DLD1 (cell line): ENCODE measurements around the gene RFX7.
"Not testable (repeated sequence)": the region's sequence is repeated elsewhere in the genome, so short reads cannot be mapped to it uniquely, and the experiment has no call there.

Source experiments
- in situ Hi-C: cut with HindIII; loops from 2 replicates; pipeline ENCODE4 v1.10.0; 2017; ENCODE audit warnings: low sequenced_read_pairs

RFX7 gene

DNA sequence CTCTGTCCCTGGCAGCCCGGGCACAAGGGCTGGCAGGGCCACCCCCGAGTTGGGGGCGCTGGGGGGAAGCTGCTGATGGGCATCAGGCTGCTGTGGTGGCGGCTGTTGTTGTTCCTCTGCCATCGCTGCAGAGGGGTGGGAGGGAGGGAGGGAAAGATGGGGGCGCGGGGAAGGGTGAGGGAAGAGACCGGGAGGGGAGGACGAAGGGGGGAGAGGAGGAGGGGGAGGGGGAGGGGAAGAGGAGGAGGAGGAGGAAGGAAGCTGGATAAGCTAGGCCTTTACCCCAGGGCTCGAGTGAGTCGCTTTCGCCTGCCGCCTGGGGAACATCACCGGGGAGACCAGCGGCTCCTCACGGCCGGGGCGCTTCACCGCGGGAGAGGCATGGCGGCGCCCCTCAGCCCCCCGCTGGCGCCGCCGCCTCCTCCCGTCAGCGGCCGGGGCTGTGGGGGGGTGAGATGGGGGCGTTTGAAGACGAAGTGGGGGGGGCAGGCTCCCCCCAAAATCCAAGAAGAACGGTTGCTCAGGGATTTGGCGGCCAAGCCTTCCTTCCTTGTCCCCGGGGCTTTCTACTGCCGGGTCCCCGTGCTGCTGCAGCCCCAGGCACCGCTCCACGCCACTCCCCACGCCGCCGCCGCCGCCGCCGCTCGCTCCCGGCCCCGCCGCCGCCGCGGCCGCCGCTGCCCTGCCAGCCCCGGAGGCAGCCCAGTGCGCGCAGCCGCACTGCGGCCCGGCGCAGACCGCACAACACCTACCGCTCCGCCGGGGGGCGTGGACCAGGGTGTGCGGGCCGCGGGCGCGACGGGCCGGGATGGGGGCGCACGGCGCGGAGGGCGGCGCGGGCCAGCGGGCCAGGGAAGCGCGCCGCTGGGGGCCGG, at the start of gene RFX7:
Gene RFX7, minus strand, starts transcription at position 717 of the 875 bp plus-strand sequence. Its CDS starts 594 bp downstream, at position 123.
- in situ Hi-C loops = no loop called here

DNA sequence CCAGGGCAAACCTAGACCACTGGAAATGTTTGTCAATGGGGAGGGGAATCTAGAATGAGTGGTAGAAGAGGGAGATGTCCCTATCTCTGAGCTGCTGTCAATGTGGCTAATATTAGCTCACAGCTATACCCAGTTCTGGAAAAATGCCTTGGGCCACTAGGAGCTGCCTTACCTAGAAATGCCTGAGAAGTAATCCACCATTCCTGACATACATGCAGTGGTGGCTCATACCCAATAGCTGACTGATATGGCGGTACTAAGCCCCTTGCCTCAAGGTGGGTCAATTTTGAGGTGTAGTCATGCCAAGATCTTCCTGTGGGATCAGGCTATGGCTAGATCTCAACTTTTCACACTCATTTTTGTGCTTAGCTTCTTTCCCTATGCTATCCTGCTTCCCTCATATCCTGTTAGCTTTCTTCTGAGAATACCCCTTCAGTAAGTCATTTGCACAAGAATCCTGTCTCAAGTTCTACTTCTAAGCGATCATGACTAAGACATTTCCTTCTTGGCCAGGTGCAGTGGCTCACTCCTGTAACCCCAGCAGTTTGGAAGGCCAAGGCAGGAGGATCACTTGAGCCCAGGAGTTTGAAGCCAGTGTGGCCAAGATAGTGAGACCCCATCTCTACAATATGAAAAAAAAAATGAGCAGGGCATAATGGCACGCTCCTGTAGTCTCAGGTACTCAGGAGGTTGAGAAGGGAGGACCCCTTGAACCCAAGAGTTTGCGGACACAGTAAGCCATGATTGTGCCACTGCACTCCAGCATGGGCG, 49.1 kb upstream of the RFX7 start:
- in situ Hi-C loops = no loop called here

DNA sequence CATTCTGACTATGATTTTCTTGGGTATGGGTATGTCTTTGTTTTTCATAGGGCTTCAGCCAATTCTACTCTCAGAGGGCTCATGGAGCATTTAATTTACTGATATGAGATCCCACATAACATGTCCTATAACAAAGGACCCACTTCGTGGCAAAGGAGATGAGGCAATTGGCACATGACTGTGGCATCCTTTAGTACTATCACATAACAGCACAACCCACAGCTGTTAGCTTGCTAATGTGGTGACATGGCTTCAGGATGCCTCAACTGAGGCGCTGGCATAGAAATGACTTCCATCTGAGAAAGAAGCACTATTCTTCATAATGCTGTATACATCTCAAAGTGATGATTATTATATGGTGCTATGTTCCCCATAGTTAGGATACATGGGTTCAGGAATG, 48.1 kb upstream of the RFX7 start:
- in situ Hi-C loops = no loop called here

DNA sequence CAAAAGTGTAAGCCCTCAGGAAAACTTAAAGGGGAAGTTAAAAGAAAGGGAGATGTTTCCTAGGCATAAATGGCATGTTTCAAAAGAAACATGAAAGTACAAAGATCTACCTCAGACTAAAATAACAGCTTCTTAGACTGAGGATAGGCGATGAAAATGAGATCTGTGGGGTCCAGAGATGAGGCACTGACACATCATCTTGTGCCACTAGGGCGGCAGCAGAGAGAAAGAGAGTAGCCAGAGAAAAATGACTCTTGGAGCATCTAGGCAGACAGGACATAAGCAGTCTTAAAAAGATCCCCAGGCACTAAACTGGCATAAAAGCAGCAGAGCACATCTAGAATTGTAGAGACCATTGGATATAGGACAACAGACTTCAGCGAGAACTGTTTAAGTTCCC, 42.5 kb upstream of the RFX7 start:
- in situ Hi-C loops = no loop called here

DNA sequence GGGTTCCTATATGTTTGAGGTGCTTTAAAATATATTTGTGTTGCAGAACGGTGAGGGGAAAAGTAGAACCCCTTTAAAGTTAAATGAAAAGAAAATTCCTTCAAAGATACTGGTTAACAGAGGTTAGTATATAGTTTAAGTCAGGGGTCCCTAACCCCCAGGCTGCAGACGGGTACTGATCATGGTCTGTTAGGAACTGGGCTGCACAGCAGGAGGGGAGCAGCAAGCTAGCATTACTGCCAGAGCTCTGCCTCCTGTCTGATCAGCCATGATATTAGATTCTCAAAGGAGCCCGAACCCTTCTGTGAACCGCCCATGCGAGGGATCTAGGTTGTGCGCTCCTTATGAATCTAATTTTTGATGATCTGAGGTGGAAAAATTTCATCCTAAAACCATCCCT, 37.5 kb upstream of the RFX7 start:
- in situ Hi-C loops = no loop called here

DNA sequence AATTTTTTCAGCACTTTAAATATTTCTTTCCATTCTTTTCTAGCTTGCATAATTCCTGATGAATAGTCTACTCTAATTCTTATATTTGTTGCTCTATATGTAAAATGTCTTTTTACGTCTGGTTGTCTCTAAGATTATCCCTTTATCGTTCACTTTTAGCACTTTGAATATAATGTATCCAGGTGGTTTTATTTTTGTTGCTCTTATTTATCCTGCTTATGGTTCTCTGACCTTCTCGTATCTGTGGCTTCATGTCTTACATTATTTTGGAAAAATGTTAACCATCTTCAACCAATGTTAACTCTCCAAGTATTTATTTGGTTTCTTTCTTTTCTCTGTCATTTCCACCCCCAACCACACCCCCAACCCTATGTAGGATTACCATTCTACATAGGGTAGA, 30.0 kb upstream of the RFX7 start:
- in situ Hi-C loops = no loop called here

DNA sequence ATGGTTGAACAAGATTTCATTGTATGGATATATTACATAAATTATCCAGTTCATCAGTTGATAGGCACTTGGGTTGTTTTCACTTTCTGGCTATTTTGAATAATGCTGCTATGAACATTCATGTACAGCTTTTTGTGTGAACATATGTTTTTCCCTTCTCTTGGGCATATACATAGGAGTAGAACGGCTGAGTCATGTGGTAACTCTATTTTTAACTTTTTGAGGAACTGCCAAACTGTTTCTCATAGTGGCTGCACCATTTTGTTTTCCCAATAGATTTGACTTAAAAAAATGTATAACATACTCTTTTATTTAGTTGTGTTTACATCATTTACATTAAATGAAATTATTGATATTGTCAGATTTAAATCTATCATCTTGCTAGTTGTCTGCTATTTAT, 28.8 kb upstream of the RFX7 start:
- in situ Hi-C loops = no loop called here

DNA sequence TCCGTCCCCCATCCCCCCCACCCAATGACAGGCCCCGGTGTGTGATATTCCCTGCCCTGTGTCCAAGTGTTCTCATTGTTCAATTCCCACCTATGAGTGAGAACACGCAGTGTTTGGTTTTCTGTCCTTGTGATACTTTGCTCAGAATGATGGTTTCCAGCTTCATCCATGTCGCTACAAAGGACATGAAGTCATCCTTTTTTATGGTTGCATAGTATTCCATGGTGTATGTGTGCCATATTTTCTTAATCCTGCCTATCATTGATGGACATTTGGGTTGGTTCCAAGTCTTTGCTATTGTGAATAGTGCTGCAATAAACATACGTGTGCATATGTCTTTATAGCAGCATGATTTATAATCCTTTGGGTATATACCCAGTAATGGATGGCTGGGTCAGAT, 22.8 kb upstream of the RFX7 start:
- in situ Hi-C loops = not testable (repeated sequence)

DNA sequence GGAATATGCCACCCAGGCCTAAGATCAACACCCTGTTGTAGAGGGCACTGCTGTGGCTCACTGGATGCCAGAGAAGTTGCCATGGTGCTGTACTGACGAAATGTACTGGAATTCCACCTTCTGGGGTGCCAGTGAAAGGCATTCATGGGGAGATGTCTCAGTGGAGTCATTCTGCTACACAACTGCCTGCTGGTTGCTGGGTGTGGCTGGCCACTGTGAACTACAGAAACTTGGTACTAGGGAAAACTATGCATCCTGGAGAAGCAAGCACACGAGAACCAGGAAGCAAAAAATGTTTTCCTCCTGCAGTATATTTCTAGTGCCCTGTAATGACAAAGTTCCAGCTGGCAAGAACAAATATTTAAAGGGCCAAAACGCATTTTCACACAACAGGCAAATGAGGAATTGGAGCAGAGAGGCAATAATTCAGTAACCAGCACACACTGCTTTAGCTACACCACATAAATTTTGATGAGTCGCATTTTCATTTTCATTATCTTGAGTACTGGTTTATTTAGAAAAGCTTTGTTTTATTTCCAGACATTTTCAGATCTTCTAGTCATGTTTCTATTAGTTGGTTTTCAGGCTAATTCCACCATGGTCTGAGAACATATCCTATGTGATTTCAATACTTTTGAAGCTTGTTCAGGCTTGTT, 18.3 kb upstream of the RFX7 start:
- in situ Hi-C loops = no loop called here

DNA sequence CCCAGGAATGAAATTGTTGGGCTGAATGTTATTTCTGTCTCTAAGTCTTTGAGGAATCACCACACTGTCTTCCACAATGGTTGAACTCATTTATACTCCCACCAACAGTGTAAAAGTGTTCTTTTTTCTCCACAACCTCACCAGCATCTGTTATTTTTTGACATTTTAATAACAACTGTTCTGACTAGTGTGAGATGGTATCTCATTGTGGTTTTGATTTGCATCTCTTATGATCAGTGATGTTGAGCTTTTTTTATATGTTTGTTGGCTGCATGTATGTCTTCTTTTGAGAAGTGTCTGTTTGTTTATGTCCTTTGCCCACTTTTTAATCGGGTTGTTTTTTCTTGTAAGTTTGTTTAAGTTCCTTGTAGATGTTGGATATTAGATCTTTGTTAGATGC, 13.6 kb upstream of the RFX7 start:
- in situ Hi-C loops = not testable (repeated sequence)

DNA sequence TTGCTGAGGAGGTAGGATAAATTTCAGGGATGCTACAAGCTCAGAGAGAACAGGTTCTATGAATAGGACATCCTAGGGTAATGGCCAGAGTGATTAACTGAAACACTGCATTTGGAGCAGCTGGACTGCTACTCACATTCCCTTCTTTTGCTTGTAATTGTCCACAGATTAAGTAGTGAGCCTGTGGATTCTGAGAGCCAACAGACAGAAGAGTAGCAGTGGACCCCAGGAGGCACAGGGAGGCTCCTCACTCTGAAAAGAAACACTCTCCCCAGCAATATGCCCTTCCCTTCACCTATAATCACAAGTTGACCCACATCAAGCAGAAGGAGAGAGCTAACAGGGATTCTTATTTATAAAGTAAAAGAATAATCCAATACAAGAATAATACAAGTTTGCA, 10.6 kb upstream of the RFX7 start:
- in situ Hi-C loops = no loop called here

DNA sequence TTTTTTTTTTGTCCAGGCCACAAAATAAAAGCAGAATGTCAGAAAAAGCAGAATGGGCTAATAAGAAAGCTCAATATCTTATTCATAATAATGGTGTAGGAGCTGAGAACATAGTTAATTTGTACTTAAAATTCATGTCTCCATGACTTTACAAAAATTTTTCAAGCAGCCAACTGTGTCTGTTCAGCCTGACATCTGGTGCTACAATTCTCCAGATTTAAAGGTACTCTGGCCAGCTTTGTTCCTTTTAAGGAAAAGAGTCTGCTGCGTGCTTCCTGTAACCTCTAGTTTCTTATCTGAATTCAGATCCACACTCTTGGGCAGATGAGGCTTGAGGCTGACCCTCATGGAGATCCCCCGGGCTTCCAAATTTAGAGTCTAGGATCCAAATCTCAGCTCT, 8.7 kb upstream of the RFX7 start:
- in situ Hi-C loops = no loop called here

DNA sequence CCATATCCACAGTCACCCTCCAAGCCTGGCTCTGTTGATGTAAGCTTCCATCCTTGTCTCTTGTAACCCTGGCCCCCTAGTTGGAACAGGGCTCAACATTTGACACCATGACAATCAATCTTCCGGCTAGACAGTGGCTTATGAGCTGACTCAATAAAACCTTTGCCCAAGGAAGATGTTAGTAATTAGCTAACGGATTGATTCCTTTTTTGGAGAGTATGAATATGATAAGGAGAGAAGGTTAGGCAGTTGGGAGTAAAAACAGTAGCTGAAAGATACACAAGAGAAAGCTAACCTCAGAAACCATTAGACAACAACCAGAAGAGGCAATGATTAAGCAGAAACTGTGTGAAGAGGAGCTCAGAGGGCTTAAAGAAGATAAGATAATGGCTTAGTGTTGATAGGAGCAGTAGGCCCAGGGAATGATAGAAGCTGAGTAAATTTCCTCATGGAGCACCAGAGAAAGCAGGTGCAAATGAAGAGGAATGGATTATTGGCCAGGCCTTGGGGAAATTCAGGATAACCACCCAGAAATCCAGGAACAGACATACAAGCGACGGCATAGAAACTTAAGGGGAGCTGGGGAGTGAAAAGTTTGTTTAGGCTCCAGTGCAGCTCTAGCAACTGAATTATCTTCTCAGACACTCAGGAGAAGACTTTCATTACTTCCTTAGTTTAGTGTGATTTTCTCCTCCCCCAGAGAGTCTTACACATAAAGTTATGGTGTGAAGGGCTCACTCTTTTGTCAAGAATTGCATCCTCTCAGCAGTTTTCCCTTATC, 7.8 kb upstream of the RFX7 start:
- in situ Hi-C loops = no loop called here

DNA sequence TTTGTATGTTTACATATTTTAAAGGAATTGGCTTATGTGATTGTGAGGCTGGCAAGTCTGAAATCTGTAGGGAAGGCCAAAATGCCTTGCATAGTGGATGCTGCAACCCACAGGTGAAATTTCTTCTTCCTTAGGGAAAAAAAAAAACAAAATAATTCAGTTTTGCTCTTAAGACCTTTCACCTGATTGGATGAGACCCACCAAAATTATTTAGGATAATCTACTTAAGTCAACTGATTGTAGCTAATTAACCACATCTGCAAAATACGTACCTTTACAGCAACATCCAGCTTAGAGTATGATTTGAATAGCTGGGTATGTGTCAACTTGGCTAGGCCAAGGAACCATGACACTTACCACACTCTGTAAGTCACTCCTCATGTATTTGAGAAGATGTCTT, 6.9 kb upstream of the RFX7 start:
- in situ Hi-C loops = no loop called here

DNA sequence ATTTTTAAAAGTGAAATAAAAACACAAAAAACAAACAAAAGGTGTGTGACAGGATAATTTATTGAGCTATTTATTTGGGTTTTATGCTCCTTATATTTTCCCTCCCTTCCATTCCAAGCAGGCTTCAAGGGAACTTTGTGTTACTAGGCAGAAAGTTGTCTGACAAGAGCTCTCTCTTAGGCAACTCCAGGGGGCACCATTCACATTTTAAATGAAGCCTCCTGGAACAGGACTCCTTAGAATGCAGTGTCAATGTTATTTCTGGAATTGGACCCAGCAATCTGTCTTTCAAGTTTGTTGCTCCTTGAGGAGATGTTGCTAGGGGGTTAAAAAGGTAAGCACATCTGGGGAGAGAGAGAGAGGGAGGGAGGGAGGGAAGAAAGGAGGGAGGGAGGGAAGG, 5.4 kb upstream of the RFX7 start:
- in situ Hi-C loops = no loop called here

DNA sequence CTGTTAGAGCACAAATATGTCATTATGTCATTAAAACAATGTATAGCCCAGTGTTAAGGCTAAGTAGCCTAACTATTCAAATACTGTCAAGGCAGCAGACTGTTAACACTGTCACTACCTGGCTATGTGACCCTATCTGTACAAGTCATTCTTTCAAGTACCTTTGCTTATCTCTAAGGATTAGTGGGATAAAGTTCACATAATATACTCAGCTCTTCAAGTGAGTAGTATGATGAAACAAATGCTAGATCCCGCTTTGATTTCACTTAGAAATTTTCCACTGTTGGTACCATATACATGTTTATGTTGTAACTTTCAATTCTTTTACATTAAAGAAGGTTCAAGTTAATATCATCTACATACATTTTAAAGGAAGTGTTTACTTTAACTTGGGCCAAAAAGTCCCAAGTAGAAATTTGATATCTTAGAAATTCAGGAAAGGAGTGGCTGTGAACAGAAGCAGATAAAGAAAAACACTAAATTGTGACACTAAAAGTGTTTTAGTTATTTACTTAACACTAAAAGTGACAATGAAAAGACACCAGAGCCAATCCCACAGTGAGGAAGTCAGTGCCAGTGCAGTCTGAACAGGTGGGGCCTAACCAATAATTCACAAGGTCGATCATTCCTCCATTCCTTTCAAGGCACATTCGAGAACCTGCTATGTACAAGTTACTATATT, 4.8 kb upstream of the RFX7 start:
- in situ Hi-C loops = no loop called here

DNA sequence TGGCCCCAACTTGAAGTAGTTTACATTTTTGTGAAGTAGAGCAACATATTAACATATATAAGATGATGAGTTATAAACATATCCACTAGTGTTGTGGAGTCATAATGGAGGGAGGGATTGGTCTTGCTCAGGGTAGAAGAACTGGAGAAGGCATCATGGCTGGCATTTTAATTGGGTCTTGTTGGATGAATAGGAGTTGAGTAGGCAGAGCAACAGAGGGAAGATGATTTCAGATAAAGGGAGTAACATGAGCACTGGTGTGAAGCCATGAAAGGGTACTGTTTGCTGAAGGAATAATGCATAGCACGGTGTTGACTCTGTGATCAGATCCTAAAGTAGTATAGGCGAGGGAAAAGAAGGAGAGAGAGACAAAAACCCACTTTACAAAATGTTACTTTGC, 3.6 kb upstream of the RFX7 start:
- in situ Hi-C loops = no loop called here

DNA sequence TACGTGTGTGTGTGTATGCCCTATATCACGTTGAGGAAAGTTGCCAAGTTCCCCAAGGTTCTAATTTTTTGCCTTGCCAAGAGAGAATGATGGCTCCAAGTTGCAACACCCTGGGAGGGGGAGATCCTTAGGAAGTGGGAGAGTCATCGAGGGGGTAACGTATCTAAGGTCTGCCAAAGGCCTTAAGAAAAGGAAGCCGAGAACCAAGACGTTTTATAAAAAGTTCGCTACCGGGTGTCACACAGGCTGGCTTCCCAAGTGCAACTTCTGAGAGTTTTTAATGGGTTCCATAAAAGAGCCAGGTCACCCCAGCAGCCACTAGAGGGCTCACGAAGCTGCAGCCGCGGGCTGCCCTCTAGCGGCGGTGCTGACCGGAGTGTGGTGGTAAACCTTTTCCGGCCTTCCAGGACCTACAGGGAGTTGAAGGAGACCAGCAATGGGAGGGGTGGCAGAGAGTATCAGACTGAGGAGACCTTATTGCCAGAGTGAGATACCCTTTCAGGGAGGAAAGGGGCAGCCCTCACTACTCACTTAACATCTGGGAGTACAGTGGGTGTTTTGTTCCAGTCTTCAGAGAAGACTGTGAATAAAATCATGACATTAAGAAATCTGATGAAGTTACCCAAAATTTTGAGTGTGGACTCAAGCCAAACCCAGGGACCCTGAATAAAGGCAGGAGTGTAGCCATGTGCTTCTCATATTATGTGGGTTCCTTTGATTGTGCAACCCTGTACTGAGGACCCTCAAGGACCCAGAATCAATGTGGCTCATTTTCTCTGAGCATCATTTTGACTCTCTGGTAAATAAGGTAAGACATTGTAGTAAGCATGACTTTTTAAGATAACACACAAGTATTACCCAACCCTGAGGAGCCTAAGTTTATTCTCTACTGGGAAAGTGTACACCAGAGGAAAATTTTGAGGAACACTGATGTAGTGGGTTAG, 2.5 kb upstream of the RFX7 start:
- in situ Hi-C loops = no loop called here

DNA sequence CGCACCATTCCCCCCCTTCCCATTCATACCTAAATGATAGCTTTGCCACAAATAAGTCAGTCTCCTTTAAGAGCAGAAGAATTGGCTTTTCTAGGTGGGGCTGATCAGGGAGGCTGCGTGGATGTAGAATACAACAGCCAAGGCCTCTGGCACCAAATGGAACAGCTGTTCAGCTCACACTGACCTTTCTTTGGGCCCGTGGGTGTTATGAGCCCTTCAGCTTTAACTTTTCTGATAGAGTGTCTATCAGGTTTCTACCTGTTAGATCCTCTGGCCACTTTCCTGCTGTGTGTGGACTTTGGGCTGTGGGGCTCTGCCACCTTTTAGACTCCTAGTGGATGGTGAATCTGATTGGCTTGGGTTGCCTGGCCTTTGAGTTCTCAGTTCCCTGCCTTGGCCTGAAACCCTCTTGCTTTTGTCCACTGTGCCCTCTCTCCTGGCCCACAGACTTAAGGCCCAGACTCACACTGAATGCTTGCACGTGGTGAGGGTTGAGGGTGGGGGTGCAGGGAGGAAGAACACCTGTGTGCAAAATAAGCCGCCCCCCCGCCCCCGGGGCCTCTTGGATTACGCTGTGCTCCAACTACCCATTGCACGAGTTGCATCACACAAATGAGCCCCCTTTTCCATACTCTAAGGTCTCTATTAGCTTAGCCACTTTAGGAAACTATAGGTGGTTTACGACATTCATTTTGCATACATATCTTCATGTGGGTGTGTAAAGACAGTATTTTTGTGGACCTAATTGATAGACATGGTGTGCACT, 1.3 kb upstream of the RFX7 start:
- in situ Hi-C loops = no loop called here
